Lung (tissue), 16 donors: Measurements from ENCODE around the gene ALKBH4. TPM values are rescaled to one million over a fixed set of nuclear protein-coding genes. Genes with fewer than 3 reads are reported as not detected.
A peak's percentile ranks its signal among the peaks of the same experiment; 100 is the strongest.
"Not testable (repeated sequence)": the region's sequence is repeated elsewhere in the genome, so short reads cannot be mapped to it uniquely, and the experiment has no call there.

Experiments
- ATAC-seq: fragments of 200-7000 bp; cut with Tn5 transposase; one replicate; pipeline ENCODE4 v1.9.1; 2020; ENCODE audit warnings: moderate number of reproducible peaks; ENCODE audit not compliant: insufficient read depth, low FRiP score
- DNase-seq, 3 donors: peaks; one replicate each; pipeline ENCODE4 v3.0.0-alpha.2; 2013 to 2017
- H3K27ac ChIP-seq, 2 donors: one replicate each; pipeline ENCODE4 v1.5.1; 2013; ENCODE audit warnings: mild to moderate bottlenecking in 2 of 2, moderate library complexity in 2 of 2, control low read depth in 1 of 2, inconsistent platforms in 1 of 2, low read depth in 1 of 2, low read length in 1 of 2
- H3K27me3 ChIP-seq, 3 donors: one replicate each; pipeline ENCODE4 v1.5.1; 2013; ENCODE audit warnings: low read length in 2 of 3; ENCODE audit not compliant: control insufficient read depth in 3 of 3, insufficient read depth in 3 of 3
- H3K36me3 ChIP-seq, 4 donors: one replicate each; pipeline ENCODE4 v1.5.1; 2013; ENCODE audit warnings: low read length in 4 of 4, mild to moderate bottlenecking in 1 of 4, moderate library complexity in 1 of 4; ENCODE audit not compliant: control insufficient read depth in 4 of 4, insufficient read depth in 4 of 4
- H3K4me1 ChIP-seq, 5 donors: one replicate each; pipeline ENCODE4 v1.5.1; 2013; ENCODE audit warnings: low read length in 5 of 5, mild to moderate bottlenecking in 2 of 5, moderate library complexity in 1 of 5; ENCODE audit not compliant: control insufficient read depth in 5 of 5, insufficient read depth in 5 of 5
- H3K4me3 ChIP-seq: one replicate; pipeline ENCODE4 v1.5.1; 2013; ENCODE audit warnings: mild to moderate bottlenecking, control low read depth, moderate library complexity
- H3K9ac ChIP-seq, 2 donors: one replicate each; pipeline ENCODE4 v1.5.1; 2013; ENCODE audit warnings: low read length in 2 of 2, control low read depth in 1 of 2; ENCODE audit not compliant: insufficient read depth in 1 of 2
- H3K9me3 ChIP-seq, 4 donors: one replicate each; pipeline ENCODE4 v1.5.1; 2013; ENCODE audit warnings: low read length in 3 of 4, mild to moderate bottlenecking in 1 of 4, moderate library complexity in 1 of 4; ENCODE audit not compliant: control insufficient read depth in 4 of 4, insufficient read depth in 3 of 4
- CTCF ChIP-seq: IDR thresholded peaks from 2 replicates; pipeline ENCODE4 v1.5.1; 2012; ENCODE audit warnings: mild to moderate bottlenecking; ENCODE audit errors: control extremely low read depth, extremely low read depth
- WGBS, 2 donors: extraction: QIAGEN DNeasy Blood & Tissue Kit; methylation state at CpG; one replicate each; pipeline ENCODE4 v1.1.7; 2013; 5-methylcytosine and 5-hydroxymethylcytosine counted together
- long read RNA-seq, 5 donors: transcript quantifications; one replicate each; lab custom pipeline, GENCODE V29; 2026
- polyA plus RNA-seq, 2 donors: library from polyadenylated mRNA; stranded (reverse); fragments of 200-250 nt; gene quantifications; one replicate each; pipeline ENCODE4 v1.2.1, GENCODE V29; 2013
- total RNA-seq, 2 donors: library from RNA; depleted of rRNA in 1 of 2; stranded (reverse); fragments of >200 nt in 1 of 2; gene quantifications; one replicate each; pipeline ENCODE4 v1.2.1, GENCODE V29; 2014 to 2021
- donor health status: control.
- donor health status: control.
- donor health status: Bipolar disorder and iron deficiency.
- donor health status: healthy.
- donor health status: DM: yes; HTN: yes; CAD: no.

The ALKBH4 gene
- 10 to 100 TPM; 10.2 to 13.8 TPM for total RNA-seq
- polyA plus RNA-seq, result 10 to 100 TPM in 1 of 2 donors, 1 to 10 TPM in 1; 7.9 to 10.3 TPM
- long read RNA-seq, donor 1, transcript ALKBH4-201 (3 exons, 2,105 nt), result major isoform, 6 of 6 reads
- long read RNA-seq, donor 1, partial matches to known transcripts, result 0 of 6 reads
- long read RNA-seq, donor 1, other reads (novel, unspliced or antisense), result 0 of 6 reads
- long read RNA-seq, donor 2, partial matches to known transcripts, result 0 of 3 reads
- long read RNA-seq, donor 2, other reads (novel, unspliced or antisense), result 0 of 3 reads
- long read RNA-seq, donor 3, partial matches to known transcripts, result 0 of 4 reads
- long read RNA-seq, donor 3, other reads (novel, unspliced or antisense), result 0 of 4 reads
- long read RNA-seq, donor 4, partial matches to known transcripts, result 0 of 2 reads
- long read RNA-seq, donor 4, other reads (novel, unspliced or antisense), result 0 of 2 reads
- long read RNA-seq, donor 5, transcript ALKBH4-201 (3 exons, 2,105 nt), result major isoform, 9 of 11 reads
- long read RNA-seq, donor 5, partial matches to known transcripts, result 0 of 11 reads
- long read RNA-seq, donor 5, other reads (novel, unspliced or antisense), result 0 of 11 reads

GRCh38 chr7:102464577-102465280 lies at the start of gene ALKBH4, which contains the start of gene LRWD1:
TSS of gene ALKBH4 (minus strand) at chr7:102464863. CDS start at chr7:102464836, 27 bp downstream.
TSS of gene LRWD1 (plus strand) at chr7:102464984. CDS start at chr7:102465081, 97 bp downstream.
- DNase-seq, result peak; percentile 92 to 95 (median 93)
- peak; percentile 99 for ATAC-seq
- no peaks in the 10 kb centered on the region for H3K27me3 ChIP-seq
- H3K36me3 ChIP-seq, result peaks cover 0 to 14% (median 0%) of the 10 kb centered on the region in 4 donors
- peak within 1 kb of the TSS; percentile 64 to 78 for H3K27ac ChIP-seq
- no peaks in the 10 kb centered on the region for H3K9me3 ChIP-seq
- TF ChIP-seq CTCF, result peak; percentile 14
- H3K9ac ChIP-seq, result peak within 1 kb of the TSS; percentile 81 to 94
- H3K4me1 ChIP-seq, result peaks cover 0 to 14% (median 6%) of the 10 kb centered on the region in 5 donors
- H3K4me3 ChIP-seq, result peak within 1 kb of the TSS; percentile 88
- 0% methylated on average over 77 to 81 of the region's 81 CpGs for WGBS, 2 donors

- H3K4me3 ChIP-seq, H3K27me3 ChIP-seq, H3K4me1 ChIP-seq, ATAC-seq, H3K36me3 ChIP-seq, H3K9me3 ChIP-seq, H3K9ac ChIP-seq: not testable (repeated sequence)
- H3K27ac ChIP-seq, result peak overlapping the region in 1 of 2 donors; percentile 91
- 11 to 17% methylated on average over 4 to 5 of the region's 5 CpGs for WGBS, 2 donors
- DNase-seq, result peak; percentile 79 to 94 (median 85)
Measured at GRCh38 chr7:102512642-102513221, 48.1 kb upstream of the ALKBH4 start.

GRCh38 chr7:102511860-102512522 lies 47.3 kb upstream of the ALKBH4 start:
- ATAC-seq, result peak; percentile 48
- WGBS, 2 donors, result no CpG with 5 or more reads among the region's 30 CpGs
- not testable (repeated sequence) for H3K27ac ChIP-seq, H3K27me3 ChIP-seq, H3K9me3 ChIP-seq, H3K36me3 ChIP-seq, H3K4me1 ChIP-seq, DNase-seq, H3K4me3 ChIP-seq, H3K9ac ChIP-seq

GRCh38 chr7:102510575-102510974 lies 45.9 kb upstream of the ALKBH4 start:
- not testable (repeated sequence) for H3K27me3 ChIP-seq, ATAC-seq, H3K36me3 ChIP-seq, DNase-seq, H3K27ac ChIP-seq, H3K4me1 ChIP-seq, H3K9me3 ChIP-seq, H3K9ac ChIP-seq, H3K4me3 ChIP-seq
- WGBS, 2 donors, result 70 to 77% methylated on average over 4 to 5 of the region's 8 CpGs

- not testable (repeated sequence) for H3K9me3 ChIP-seq, H3K9ac ChIP-seq, DNase-seq, H3K4me3 ChIP-seq, H3K27ac ChIP-seq, H3K4me1 ChIP-seq, H3K36me3 ChIP-seq, ATAC-seq, H3K27me3 ChIP-seq
- WGBS, 2 donors, result 58 to 79% methylated on average over 2 of the region's 8 CpGs
Measured at GRCh38 chr7:102507410-102508088, 42.9 kb upstream of the ALKBH4 start.

GRCh38 chr7:102505298-102506185 lies 40.9 kb upstream of the ALKBH4 start:
- DNase-seq, H3K4me3 ChIP-seq, H3K4me1 ChIP-seq, H3K36me3 ChIP-seq, H3K9me3 ChIP-seq, H3K27ac ChIP-seq, H3K27me3 ChIP-seq, H3K9ac ChIP-seq, ATAC-seq: not testable (repeated sequence)
- 88 to 92% methylated on average over 5 of the region's 24 CpGs for WGBS, 2 donors
